Activated T-cell treated with anti-CD3 and anti-CD28 coated beads, Interleukin-2, amount 50 U/mL, for 4 hours (primary cell): Measurements from ENCODE around the gene FAM174B. TPM values are rescaled to one million over a fixed set of nuclear protein-coding genes. Genes with fewer than 3 reads are reported as not detected.

Experiments used
- ATAC-seq, 2 donors: fragments of 200-7000 bp; cut with Tn5 transposase; one replicate each; pipeline ENCODE4 v1.10.0; 2021
- DNase-seq: peaks from one replicate; pipeline ENCODE4 v3.0.0-alpha.2; 2020
- H3K27me3 Mint-ChIP-seq: one replicate; pipeline ENCODE4 v1.8.0; 2021; ENCODE audit warnings: low read depth, mixed read lengths
- H3K36me3 Mint-ChIP-seq: one replicate; pipeline ENCODE4 v1.8.0; 2022; ENCODE audit warnings: mixed read lengths; ENCODE audit not compliant: insufficient read depth
- H3K4me1 Mint-ChIP-seq: one replicate; pipeline ENCODE4 v1.8.0; 2021; ENCODE audit warnings: low read depth, mixed read lengths
- H3K4me3 Mint-ChIP-seq: one replicate; pipeline ENCODE4 v1.8.0; 2021; ENCODE audit warnings: mild to moderate bottlenecking, moderate library complexity, mixed read lengths
- H3K9me3 Mint-ChIP-seq: one replicate; pipeline ENCODE4 v1.8.0; 2021; ENCODE audit warnings: mixed read lengths
- total RNA-seq, 3 donors: library from RNA; stranded (reverse); gene quantifications; one replicate each; pipeline ENCODE4 v1.2.1, GENCODE V29; 2021

FAM174B gene
- 1 to 10 TPM; 2.7 to 6.2 (median 3.6) TPM for total RNA-seq

- Mint-ChIP-seq H3K36me3 (no peaks in the 10 kb centered on the region), H3K4me1 (peaks cover 6% of the 10 kb centered on the region), H3K9me3 (peaks cover 5% of the 10 kb centered on the region), H3K4me3 (peak within 1 kb of the TSS; percentile 54), H3K27me3 (peaks cover 58% of the 10 kb centered on the region)
- no peak for DNase-seq
- peak; percentile 82 to 83 for ATAC-seq
These were observed at the start of gene FAM174B for GRCh38 chr15:92655178-92655995. Gene FAM174B, minus strand, starts transcription at chr15:92655775.

- H3K36me3 Mint-ChIP-seq = no peaks in the 10 kb centered on the region
- H3K4me3 Mint-ChIP-seq = no peak overlapping the region
- peaks cover 17% of the 10 kb centered on the region for H3K27me3 Mint-ChIP-seq
- H3K9me3 Mint-ChIP-seq = peaks cover 7% of the 10 kb centered on the region
- no peaks in the 10 kb centered on the region for H3K4me1 Mint-ChIP-seq
- DNase-seq (no peak), ATAC-seq (no peak)
These were observed 40.5 kb upstream of the FAM174B start for GRCh38 chr15:92696096-92696495.

GRCh38 chr15:92693691-92694331, 38.2 kb upstream of the FAM174B start:
- H3K27me3 Mint-ChIP-seq = peaks cover 9% of the 10 kb centered on the region
- H3K4me3 Mint-ChIP-seq = no peak overlapping the region
- no peak for DNase-seq
- H3K9me3 Mint-ChIP-seq = peaks cover 3% of the 10 kb centered on the region
- H3K4me1 Mint-ChIP-seq = no peaks in the 10 kb centered on the region
- ATAC-seq = no peak
- no peaks in the 10 kb centered on the region for H3K36me3 Mint-ChIP-seq

- DNase-seq = no peak
- Mint-ChIP-seq H3K4me3 (no peak overlapping the region), H3K36me3 (peaks cover 2% of the 10 kb centered on the region), H3K27me3 (peaks cover 4% of the 10 kb centered on the region), H3K4me1 (no peaks in the 10 kb centered on the region), H3K9me3 (peaks cover 12% of the 10 kb centered on the region)
- ATAC-seq = no peak
These were observed 34.8 kb upstream of the FAM174B start for GRCh38 chr15:92690395-92690794.

- no peaks in the 10 kb centered on the region for H3K4me1 Mint-ChIP-seq
- DNase-seq (no peak), ATAC-seq (no peak)
- H3K9me3 Mint-ChIP-seq = peaks cover 12% of the 10 kb centered on the region
- no peak overlapping the region for H3K4me3 Mint-ChIP-seq
- H3K27me3 Mint-ChIP-seq = peaks cover 9% of the 10 kb centered on the region
- peaks cover 2% of the 10 kb centered on the region for H3K36me3 Mint-ChIP-seq
These were observed 32.2 kb upstream of the FAM174B start for GRCh38 chr15:92687746-92688145.

- peaks cover 7% of the 10 kb centered on the region for H3K27me3 Mint-ChIP-seq
- H3K4me3 Mint-ChIP-seq = no peak overlapping the region
- DNase-seq (no peak), ATAC-seq (no peak)
- peaks cover 2% of the 10 kb centered on the region for H3K36me3 Mint-ChIP-seq
- H3K4me1 Mint-ChIP-seq = no peaks in the 10 kb centered on the region
- peaks cover 12% of the 10 kb centered on the region for H3K9me3 Mint-ChIP-seq
These were observed 31.6 kb upstream of the FAM174B start for GRCh38 chr15:92687195-92687602.

- ATAC-seq (no peak), DNase-seq (no peak)
- H3K4me1 Mint-ChIP-seq = no peaks in the 10 kb centered on the region
- peaks cover 2% of the 10 kb centered on the region for H3K36me3 Mint-ChIP-seq
- H3K4me3 Mint-ChIP-seq = no peak overlapping the region
- peaks cover 12% of the 10 kb centered on the region for H3K27me3 Mint-ChIP-seq
- peaks cover 12% of the 10 kb centered on the region for H3K9me3 Mint-ChIP-seq
These were observed 27.9 kb upstream of the FAM174B start for GRCh38 chr15:92683511-92683834.

- Mint-ChIP-seq H3K36me3 (peaks cover under 1% of the 10 kb centered on the region), H3K4me1 (no peaks in the 10 kb centered on the region), H3K9me3 (peaks cover 7% of the 10 kb centered on the region), H3K4me3 (no peak overlapping the region), H3K27me3 (peaks cover 15% of the 10 kb centered on the region)
- DNase-seq (no peak), ATAC-seq (no peak)
These were observed 27.4 kb upstream of the FAM174B start for GRCh38 chr15:92682741-92683510.

GRCh38 chr15:92681141-92681631, 25.6 kb upstream of the FAM174B start:
- Mint-ChIP-seq H3K36me3 (no peaks in the 10 kb centered on the region), H3K4me1 (no peaks in the 10 kb centered on the region), H3K9me3 (no peaks in the 10 kb centered on the region), H3K4me3 (no peak overlapping the region), H3K27me3 (peaks cover 20% of the 10 kb centered on the region)
- ATAC-seq = no peak
- no peak for DNase-seq

GRCh38 chr15:92677999-92678398, 22.4 kb upstream of the FAM174B start:
- ATAC-seq (no peak), DNase-seq (no peak)
- Mint-ChIP-seq H3K4me1 (no peaks in the 10 kb centered on the region), H3K36me3 (no peaks in the 10 kb centered on the region), H3K4me3 (no peak overlapping the region), H3K27me3 (peaks cover 16% of the 10 kb centered on the region), H3K9me3 (no peaks in the 10 kb centered on the region)

GRCh38 chr15:92676561-92676960, 21.0 kb upstream of the FAM174B start:
- ATAC-seq (no peak), DNase-seq (no peak)
- peaks cover 15% of the 10 kb centered on the region for H3K27me3 Mint-ChIP-seq
- no peaks in the 10 kb centered on the region for H3K9me3 Mint-ChIP-seq
- no peak overlapping the region for H3K4me3 Mint-ChIP-seq
- no peaks in the 10 kb centered on the region for H3K4me1 Mint-ChIP-seq
- H3K36me3 Mint-ChIP-seq = no peaks in the 10 kb centered on the region

GRCh38 chr15:92675485-92675884, 19.9 kb upstream of the FAM174B start:
- no peaks in the 10 kb centered on the region for H3K36me3 Mint-ChIP-seq
- H3K4me1 Mint-ChIP-seq = no peaks in the 10 kb centered on the region
- H3K4me3 Mint-ChIP-seq = no peak overlapping the region
- DNase-seq = no peak
- H3K9me3 Mint-ChIP-seq = no peaks in the 10 kb centered on the region
- peaks cover 15% of the 10 kb centered on the region for H3K27me3 Mint-ChIP-seq
- ATAC-seq = no peak

GRCh38 chr15:92674347-92674746, 18.8 kb upstream of the FAM174B start:
- no peaks in the 10 kb centered on the region for H3K9me3 Mint-ChIP-seq
- peaks cover 12% of the 10 kb centered on the region for H3K27me3 Mint-ChIP-seq
- DNase-seq (no peak), ATAC-seq (no peak)
- H3K36me3 Mint-ChIP-seq = no peaks in the 10 kb centered on the region
- H3K4me3 Mint-ChIP-seq = no peak overlapping the region
- no peaks in the 10 kb centered on the region for H3K4me1 Mint-ChIP-seq

- Mint-ChIP-seq H3K9me3 (no peaks in the 10 kb centered on the region), H3K4me3 (no peak overlapping the region), H3K36me3 (no peaks in the 10 kb centered on the region), H3K4me1 (no peaks in the 10 kb centered on the region), H3K27me3 (peaks cover 9% of the 10 kb centered on the region)
- ATAC-seq = no peak
- DNase-seq = no peak
These were observed 16.5 kb upstream of the FAM174B start for GRCh38 chr15:92672102-92672501.
